Left cardiac atrium (tissue), 4 donors: ENCODE measurements around the gene CA10. TPM values are rescaled to one million over a fixed set of nuclear protein-coding genes. Genes with fewer than 3 reads are reported as not detected.

Experiments
- ATAC-seq, 2 donors: fragments of 200-7000 bp; cut with Tn5 transposase; one replicate each; pipeline ENCODE4 v1.9.1; 2020; ENCODE audit warnings: mild to moderate bottlenecking in 2 of 2, moderate library complexity in 2 of 2
- DNase-seq: peaks from one replicate; pipeline ENCODE4 v3.0.0-alpha.2; 2020
- intact Hi-C, 2 donors: fragments of 100-400 bp; cut with DNase I; formaldehyde crosslinking; loops; one replicate each; pipeline versions ENCODE4 v1.14.1 to v1.15.1; 2022 to 2023
- total RNA-seq, 2 donors: library from RNA; stranded (reverse); fragmentation: NEBNext Ultra II Directional; extraction: Animal tissue kit (Norgen Biotek cat#: 25700); gene quantifications; one replicate each; pipeline ENCODE4 v1.2.1, GENCODE V29; 2021
- donor health status: DM: no; HTN: yes; CAD: no.
- donor health status: DM: no; HTN: yes; CAD: no; lungs with severe emphysema.
- donor health status: DM: yes; HTN: yes; CAD: no.
- donor health status: Dilated cardiomyopathy.

Gene CA10
- total RNA-seq, 2 donors from 2014 or later = not detected

- intact Hi-C loops = no loop called here
- DNase-seq = no peak
- no peak for ATAC-seq
Measured at GRCh38 chr17:51607512-51607911, 551.0 kb downstream of the CA10 start.

- peak in 1 of 2 donors; percentile 25 for ATAC-seq
- intact Hi-C loops = no loop called here
Measured at GRCh38 chr17:51604299-51605020, 554.1 kb downstream of the CA10 start.

GRCh38 chr17:51601622-51602261, 556.8 kb downstream of the CA10 start:
- no peak for ATAC-seq
- no peak for DNase-seq
- intact Hi-C loops = no loop called here

More at GRCh38 chr17:51604299-51605020, 554.1 kb downstream of the CA10 start:
- DNase-seq = no peak

- intact Hi-C loops = no loop called here
- ATAC-seq = no peak
Measured at GRCh38 chr17:51598824-51599223, 559.7 kb downstream of the CA10 start.

GRCh38 chr17:51597345-51597744, 561.2 kb downstream of the CA10 start:
- DNase-seq (no peak), ATAC-seq (no peak)
- intact Hi-C loops = no loop called here

More at GRCh38 chr17:51598824-51599223, 559.7 kb downstream of the CA10 start:
- no peak for DNase-seq

- intact Hi-C loops = no loop called here
- ATAC-seq (no peak), DNase-seq (no peak)
Measured at GRCh38 chr17:51595826-51596398, 562.6 kb downstream of the CA10 start.

- intact Hi-C loops = no loop called here
Measured at GRCh38 chr17:51590071-51590656, 568.4 kb downstream of the CA10 start.

GRCh38 chr17:51588063-51588462, 570.5 kb downstream of the CA10 start:
- ATAC-seq = no peak
- DNase-seq = no peak
- intact Hi-C loops = no loop called here

More at GRCh38 chr17:51590071-51590656, 568.4 kb downstream of the CA10 start:
- ATAC-seq = peak; percentile 41 to 53
- DNase-seq = no peak

GRCh38 chr17:51587516-51587915, 571.0 kb downstream of the CA10 start:
- intact Hi-C loops = no loop called here
- ATAC-seq (no peak), DNase-seq (no peak)

- intact Hi-C loops = no loop called here
- ATAC-seq (no peak), DNase-seq (no peak)
Measured at GRCh38 chr17:51585514-51586104, 572.9 kb downstream of the CA10 start.

GRCh38 chr17:51580869-51581268, 577.6 kb downstream of the CA10 start:
- ATAC-seq (no peak), DNase-seq (no peak)
- intact Hi-C loops = no loop called here
